Activated CD4-positive, alpha-beta T cell treated with anti-CD3 and anti-CD28 coated beads, Interleukin-2, amount 10 ng/mL, durations not matched to agents 24 days and 14 days (primary cell): ENCODE results near the gene CRIP3. TPM values are rescaled to one million over a fixed set of nuclear protein-coding genes. Genes with fewer than 3 reads are reported as not detected.

Source experiments
- DNase-seq: peaks from one replicate; pipeline ENCODE4 v3.0.0; 2022
- H3K27ac Mint-ChIP-seq: one replicate; pipeline ENCODE4 v1.8.0; 2022; ENCODE audit warnings: mild to moderate bottlenecking, mixed read lengths
- H3K27me3 Mint-ChIP-seq: one replicate; pipeline ENCODE4 v1.8.0; 2022; ENCODE audit warnings: mixed read lengths
- H3K36me3 Mint-ChIP-seq: one replicate; pipeline ENCODE4 v1.8.0; 2022; ENCODE audit warnings: low read depth, mild to moderate bottlenecking, mixed read lengths
- H3K4me1 Mint-ChIP-seq: one replicate; pipeline ENCODE4 v1.8.0; 2021; ENCODE audit warnings: mixed read lengths
- H3K4me3 Mint-ChIP-seq: one replicate; pipeline ENCODE4 v1.8.0; 2022; ENCODE audit warnings: mild to moderate bottlenecking, moderate library complexity, mixed read lengths
- H3K9me3 Mint-ChIP-seq: one replicate; pipeline ENCODE4 v1.8.0; 2021; ENCODE audit warnings: mixed read lengths
- intact Hi-C: fragments of 100-400 bp; cut with micrococcal nuclease; formaldehyde crosslinking; loops from one replicate; pipeline ENCODE4 v1.15.1; 2023
- total RNA-seq: library from RNA; stranded (reverse); gene quantifications from 2 replicates; pipeline ENCODE4 v1.2.3, GENCODE V29; 2022

CRIP3 gene
- total RNA-seq, 1 donor from 2014 or later, result 0.79 TPM

- DNase-seq, result no peak
- no peaks in the 10 kb centered on the region for H3K9me3 Mint-ChIP-seq
These were observed 18.2 kb downstream of the CRIP3 start for GRCh38 chr6:43290339-43290904.

GRCh38 chr6:43287717-43288679 lies 20.6 kb downstream of the CRIP3 start:
- no peak for DNase-seq
- H3K36me3 Mint-ChIP-seq, result no peaks in the 10 kb centered on the region
- H3K4me1 Mint-ChIP-seq, result no peaks in the 10 kb centered on the region
- H3K27ac Mint-ChIP-seq, result no peak overlapping the region
- no peak overlapping the region for H3K4me3 Mint-ChIP-seq
- peaks cover 26% of the 10 kb centered on the region for H3K27me3 Mint-ChIP-seq
- intact Hi-C loops, result no loop called here
- no peaks in the 10 kb centered on the region for H3K9me3 Mint-ChIP-seq

More at GRCh38 chr6:43290339-43290904, 18.2 kb downstream of the CRIP3 start:
- intact Hi-C loops, result no loop called here
- Mint-ChIP-seq H3K27ac (no peak overlapping the region), H3K27me3 (peaks cover 23% of the 10 kb centered on the region), H3K4me3 (no peak overlapping the region), H3K4me1 (no peaks in the 10 kb centered on the region), H3K36me3 (no peaks in the 10 kb centered on the region)

GRCh38 chr6:43286980-43287716 lies 21.5 kb downstream of the CRIP3 start:
- intact Hi-C loops, result no loop called here
- Mint-ChIP-seq H3K4me3 (no peak overlapping the region), H3K27me3 (peaks cover 28% of the 10 kb centered on the region), H3K9me3 (no peaks in the 10 kb centered on the region), H3K36me3 (no peaks in the 10 kb centered on the region), H3K4me1 (no peaks in the 10 kb centered on the region), H3K27ac (no peak overlapping the region)
- no peak for DNase-seq

- intact Hi-C loops, result no loop called here
- Mint-ChIP-seq H3K4me3 (no peak overlapping the region), H3K27me3 (peaks cover 31% of the 10 kb centered on the region), H3K4me1 (no peaks in the 10 kb centered on the region), H3K27ac (no peak overlapping the region), H3K9me3 (no peaks in the 10 kb centered on the region), H3K36me3 (no peaks in the 10 kb centered on the region)
- DNase-seq, result no peak
These were observed 22.1 kb downstream of the CRIP3 start for GRCh38 chr6:43286456-43286979.

GRCh38 chr6:43285832-43286231 lies 22.8 kb downstream of the CRIP3 start:
- Mint-ChIP-seq H3K27ac (no peak overlapping the region), H3K4me3 (no peak overlapping the region), H3K36me3 (no peaks in the 10 kb centered on the region), H3K27me3 (peaks cover 34% of the 10 kb centered on the region), H3K4me1 (no peaks in the 10 kb centered on the region), H3K9me3 (no peaks in the 10 kb centered on the region)
- intact Hi-C loops, result no loop called here
- no peak for DNase-seq

- intact Hi-C loops, result no loop called here
- H3K4me3 Mint-ChIP-seq, result no peak overlapping the region
- no peaks in the 10 kb centered on the region for H3K9me3 Mint-ChIP-seq
- no peaks in the 10 kb centered on the region for H3K36me3 Mint-ChIP-seq
- H3K4me1 Mint-ChIP-seq, result no peaks in the 10 kb centered on the region
- H3K27me3 Mint-ChIP-seq, result peaks cover 38% of the 10 kb centered on the region
- no peak overlapping the region for H3K27ac Mint-ChIP-seq
- no peak for DNase-seq
These were observed 23.4 kb downstream of the CRIP3 start for GRCh38 chr6:43284991-43285781.

GRCh38 chr6:43283905-43284304 lies 24.7 kb downstream of the CRIP3 start:
- Mint-ChIP-seq H3K27me3 (peaks cover 39% of the 10 kb centered on the region), H3K4me3 (no peak overlapping the region), H3K9me3 (no peaks in the 10 kb centered on the region), H3K36me3 (no peaks in the 10 kb centered on the region), H3K27ac (no peak overlapping the region), H3K4me1 (no peaks in the 10 kb centered on the region)
- intact Hi-C loops, result no loop called here
- DNase-seq, result no peak

- no peaks in the 10 kb centered on the region for H3K4me1 Mint-ChIP-seq
- H3K9me3 Mint-ChIP-seq, result no peaks in the 10 kb centered on the region
- no peaks in the 10 kb centered on the region for H3K36me3 Mint-ChIP-seq
- no peak for DNase-seq
- intact Hi-C loops, result no loop called here
- peaks cover 39% of the 10 kb centered on the region for H3K27me3 Mint-ChIP-seq
- no peak overlapping the region for H3K27ac Mint-ChIP-seq
- H3K4me3 Mint-ChIP-seq, result no peak overlapping the region
These were observed 25.1 kb downstream of the CRIP3 start for GRCh38 chr6:43283514-43283901.

- Mint-ChIP-seq H3K27me3 (peaks cover 40% of the 10 kb centered on the region), H3K9me3 (no peaks in the 10 kb centered on the region), H3K4me3 (no peak overlapping the region), H3K27ac (no peak overlapping the region), H3K4me1 (no peaks in the 10 kb centered on the region), H3K36me3 (no peaks in the 10 kb centered on the region)
- intact Hi-C loops, result no loop called here
- DNase-seq, result no peak
These were observed 25.8 kb downstream of the CRIP3 start for GRCh38 chr6:43282636-43283513.

GRCh38 chr6:43282060-43282459 lies 26.6 kb downstream of the CRIP3 start:
- Mint-ChIP-seq H3K9me3 (no peaks in the 10 kb centered on the region), H3K27me3 (peaks cover 46% of the 10 kb centered on the region)

GRCh38 chr6:43280234-43280633 lies 28.4 kb downstream of the CRIP3 start:
- DNase-seq, result no peak
- H3K4me3 Mint-ChIP-seq, result no peak overlapping the region
- H3K36me3 Mint-ChIP-seq, result peaks cover 3% of the 10 kb centered on the region
- H3K27ac Mint-ChIP-seq, result no peak overlapping the region
- H3K4me1 Mint-ChIP-seq, result peaks cover 10% of the 10 kb centered on the region
- intact Hi-C loops, result no loop called here
- peaks cover 47% of the 10 kb centered on the region for H3K27me3 Mint-ChIP-seq
- no peaks in the 10 kb centered on the region for H3K9me3 Mint-ChIP-seq

More at GRCh38 chr6:43282060-43282459, 26.6 kb downstream of the CRIP3 start:
- no peaks in the 10 kb centered on the region for H3K36me3 Mint-ChIP-seq
- intact Hi-C loops, result no loop called here
- H3K4me1 Mint-ChIP-seq, result peaks cover under 1% of the 10 kb centered on the region
- DNase-seq, result no peak
- no peak overlapping the region for H3K4me3 Mint-ChIP-seq
- no peak overlapping the region for H3K27ac Mint-ChIP-seq

- peaks cover 12% of the 10 kb centered on the region for H3K4me1 Mint-ChIP-seq
- H3K4me3 Mint-ChIP-seq, result no peak overlapping the region
- peaks cover 3% of the 10 kb centered on the region for H3K36me3 Mint-ChIP-seq
- H3K27me3 Mint-ChIP-seq, result peaks cover 59% of the 10 kb centered on the region
- intact Hi-C loops, result no loop called here
- no peak overlapping the region for H3K27ac Mint-ChIP-seq
- no peaks in the 10 kb centered on the region for H3K9me3 Mint-ChIP-seq
- DNase-seq, result no peak
These were observed 30.0 kb downstream of the CRIP3 start for GRCh38 chr6:43278524-43279078.
